GM23338 (cell line): ENCODE results near the gene TAS2R4. TPM values are rescaled to one million over a fixed set of nuclear protein-coding genes. Genes with fewer than 3 reads are reported as not detected.

Experiments
- ATAC-seq: fragments of 200-7000 bp; cut with Tn5 transposase; 3 replicates; pipeline ENCODE4 v1.9.1; 2020
- DNase-seq: peaks from one replicate; pipeline ENCODE4 v3.0.0-alpha.2; 2015; ENCODE audit warnings: low spot score
- H2AFZ ChIP-seq: fragments of 200-600 bp; sonication (generic); 2 replicates; pipeline ENCODE4 v1.8.0; 2016; ENCODE audit warnings: antibody characterized with exemption, mild to moderate bottlenecking, moderate library complexity
- H3F3A ChIP-seq: fragments of 200-600 bp; sonication (generic); replicated peaks from 2 replicates; pipeline ENCODE4 v1.8.0; 2017; ENCODE audit warnings: antibody characterized with exemption, mixed run types, low read depth
- H3K27ac ChIP-seq: fragments of 200-600 bp; sonication (generic); 2 replicates; pipeline ENCODE4 v1.6.1; 2016; ENCODE audit warnings: low read depth
- H3K27me3 ChIP-seq: fragments of 200-600 bp; sonication (generic); 2 replicates; pipeline ENCODE4 v1.8.0; 2016; ENCODE audit warnings: mild to moderate bottlenecking, mixed run types, moderate library complexity; ENCODE audit not compliant: insufficient read depth
- H3K36me3 ChIP-seq: fragments of 200-600 bp; sonication (generic); 2 replicates; pipeline ENCODE4 v1.8.0; 2016; ENCODE audit warnings: mild to moderate bottlenecking; ENCODE audit not compliant: insufficient read depth
- H3K4me1 ChIP-seq: fragments of 200-600 bp; sonication (generic); 2 replicates; pipeline ENCODE4 v1.8.0; 2016; ENCODE audit warnings: mild to moderate bottlenecking, moderate library complexity; ENCODE audit not compliant: insufficient read depth
- H3K4me2 ChIP-seq: fragments of 200-600 bp; sonication (generic); 2 replicates; pipeline ENCODE4 v1.7.1; 2017; ENCODE audit warnings: mixed run types
- H3K4me3 ChIP-seq: fragments of 200-600 bp; sonication (generic); 2 replicates; pipeline ENCODE4 v1.6.1; 2016; ENCODE audit warnings: mixed run types
- H3K79me2 ChIP-seq: fragments of 200-600 bp; sonication (generic); replicated peaks from 2 replicates; pipeline ENCODE4 v1.8.0; 2017; ENCODE audit warnings: mild to moderate bottlenecking; ENCODE audit not compliant: insufficient read depth
- H3K9me2 ChIP-seq: fragments of 200-600 bp; sonication (generic); 2 replicates; pipeline ENCODE4 v1.8.0; 2017; ENCODE audit not compliant: insufficient read depth
- H4K20me1 ChIP-seq: fragments of 200-600 bp; sonication (generic); replicated peaks from 2 replicates; pipeline ENCODE4 v1.8.0; 2017; ENCODE audit warnings: mild to moderate bottlenecking; ENCODE audit not compliant: insufficient read depth
- H3K27ac Mint-ChIP-seq: 2 replicates; pipeline ENCODE4 v1.8.0; 2020; ENCODE audit warnings: inconsistent platforms, mild to moderate bottlenecking, moderate library complexity, mixed read lengths
- H3K27me3 Mint-ChIP-seq: 3 replicates; pipeline ENCODE4 v1.8.0; 2022; ENCODE audit warnings: low read depth, mild to moderate bottlenecking, moderate library complexity, mixed read lengths, inconsistent platforms; ENCODE audit not compliant: insufficient read depth, poor library complexity
- H3K36me3 Mint-ChIP-seq: 3 replicates; pipeline ENCODE4 v1.8.0; 2021; ENCODE audit warnings: low read depth, mild to moderate bottlenecking, inconsistent platforms, moderate library complexity, mixed read lengths
- H3K4me1 Mint-ChIP-seq: 3 replicates; pipeline ENCODE4 v1.8.0; 2020; ENCODE audit warnings: mild to moderate bottlenecking, inconsistent platforms, mixed read lengths
- H3K4me3 Mint-ChIP-seq: 3 replicates; pipeline ENCODE4 v1.8.0; 2021; ENCODE audit warnings: moderate library complexity, mild to moderate bottlenecking, inconsistent platforms, mixed read lengths
- H3K9me3 Mint-ChIP-seq: 3 replicates; pipeline ENCODE4 v1.8.0; 2020; ENCODE audit warnings: moderate library complexity, mild to moderate bottlenecking, inconsistent platforms, mixed read lengths
- CREB1 ChIP-seq: fragments of 250-450 bp; sonication (Bioruptor Pico); IDR thresholded peaks from 2 replicates; pipeline ENCODE4 v1.5.0; 2020; ENCODE audit warnings: low read depth, mild to moderate bottlenecking, moderate library complexity
- EZH2phosphoT487 ChIP-seq: fragments of 200-600 bp; sonication (generic); IDR thresholded peaks from one replicate; pipeline ENCODE4 v1.8.1; 2018; ENCODE audit warnings: antibody characterized with exemption; ENCODE audit not compliant: unreplicated experiment
- polyA plus RNA-seq: library from polyadenylated mRNA; unstranded; fragments of >200 nt; fragmentation: Nextera tagmentation; extraction: Ambion mirVana; gene quantifications from 2 replicates; pipeline ENCODE4 v1.2.1, GENCODE V29; 2016
- total RNA-seq: library from RNA; depleted of rRNA; stranded (reverse); fragments of >200 nt; shearing (Covaris generic); gene quantifications from 2 replicates; pipeline ENCODE4 v1.2.3, GENCODE V29; 2014
- TF ChIP-seq, protein P1 (sequence below): IDR thresholded peaks from one replicate; pipeline ENCODE4 v1.6.1; 2018; ENCODE audit warnings: antibody characterized with exemption; ENCODE audit not compliant: unreplicated experiment
- TF ChIP-seq, protein P2 (sequence below): IDR thresholded peaks from 2 replicates; pipeline ENCODE4 v1.6.1; 2016; ENCODE audit warnings: antibody characterized with exemption

TAS2R4 gene
- total and polyA plus RNA-seq, 2 experiments from 2014 or later: 1.2 to 4.2 TPM

DNA sequence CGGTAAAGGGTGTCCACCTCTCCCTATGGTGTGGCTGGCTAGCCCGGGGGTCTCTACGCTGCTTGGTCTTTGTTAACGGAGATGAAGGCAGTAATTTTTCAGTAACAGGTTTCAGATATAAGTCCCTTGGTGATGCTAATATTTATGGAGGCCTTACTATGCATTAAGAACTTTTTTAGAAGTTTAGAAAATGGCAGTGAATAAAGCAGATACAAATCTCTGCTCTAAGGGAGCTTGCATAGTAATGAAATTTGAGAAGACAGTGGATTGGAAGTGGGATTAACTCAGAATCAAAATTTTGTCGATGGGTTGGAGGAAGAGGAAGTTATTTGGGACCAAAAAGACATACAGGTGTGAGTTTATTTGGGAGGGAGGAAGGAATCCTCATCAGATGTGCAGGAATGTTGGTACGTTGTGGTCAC lies 37.9 kb upstream of the TAS2R4 start:
- peak overlapping the region; percentile 99 for H3K27ac Mint-ChIP-seq
- H2AFZ ChIP-seq: no peak overlapping the region; the same call in 1 of the 2 replicates

DNA sequence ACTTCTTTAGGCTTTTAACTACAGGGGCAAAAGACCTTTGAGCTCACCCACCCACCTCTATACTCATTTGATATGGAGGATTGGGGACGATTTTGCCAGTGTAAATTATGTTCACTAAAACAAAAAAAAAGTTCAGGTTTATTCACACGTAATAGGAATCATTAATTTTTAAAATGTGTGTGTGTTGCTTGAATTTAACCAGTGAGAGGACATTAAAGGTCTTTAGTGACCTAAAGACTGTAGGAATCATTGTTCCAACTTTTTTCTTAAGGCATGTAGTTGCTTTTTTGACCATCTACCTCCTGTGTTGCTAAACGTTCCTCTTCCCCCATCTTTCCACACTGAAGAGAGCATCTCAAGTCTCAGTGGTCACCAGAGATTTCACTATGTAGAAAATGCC lies 37.2 kb upstream of the TAS2R4 start:
- H3K4me3 Mint-ChIP-seq: peak overlapping the region; percentile 99
- H3K79me2 ChIP-seq: peaks cover 38% of the 10 kb centered on the region
- no peaks in the 10 kb centered on the region for H3K9me3 Mint-ChIP-seq
- no peak overlapping the region for H2AFZ ChIP-seq
- H3K27ac ChIP-seq: peak overlapping the region; percentile 43
- no peaks in the 10 kb centered on the region for H3K9me2 ChIP-seq
- peaks cover 47% of the 10 kb centered on the region for H3K36me3 ChIP-seq
- H3K27me3 ChIP-seq: no peaks in the 10 kb centered on the region
- no peak for DNase-seq
- peaks cover 4% of the 10 kb centered on the region for H3K27me3 Mint-ChIP-seq
- H3K4me1 ChIP-seq: peaks cover 8% of the 10 kb centered on the region
- peak overlapping the region; percentile 60 for H3K27ac Mint-ChIP-seq
- H3K4me1 Mint-ChIP-seq: peaks cover 17% of the 10 kb centered on the region
- peak overlapping the region; percentile 81 for H3K4me2 ChIP-seq
- no peak for ATAC-seq
- H3F3A ChIP-seq: 0 out of 2 replicates have a peak, but pooled peaks cover 3% of the 10 kb centered on the region
- peaks cover 16% of the 10 kb centered on the region for H4K20me1 ChIP-seq
- peak overlapping the region; percentile 63 for H3K4me3 ChIP-seq
- peaks cover 51% of the 10 kb centered on the region for H3K36me3 Mint-ChIP-seq
- TF ChIP-seq CREB1 (CRISPR knock-in tag) (no peak), EZH2phosphoT487 (no peak)
- TF ChIP-seq, protein P1, sequence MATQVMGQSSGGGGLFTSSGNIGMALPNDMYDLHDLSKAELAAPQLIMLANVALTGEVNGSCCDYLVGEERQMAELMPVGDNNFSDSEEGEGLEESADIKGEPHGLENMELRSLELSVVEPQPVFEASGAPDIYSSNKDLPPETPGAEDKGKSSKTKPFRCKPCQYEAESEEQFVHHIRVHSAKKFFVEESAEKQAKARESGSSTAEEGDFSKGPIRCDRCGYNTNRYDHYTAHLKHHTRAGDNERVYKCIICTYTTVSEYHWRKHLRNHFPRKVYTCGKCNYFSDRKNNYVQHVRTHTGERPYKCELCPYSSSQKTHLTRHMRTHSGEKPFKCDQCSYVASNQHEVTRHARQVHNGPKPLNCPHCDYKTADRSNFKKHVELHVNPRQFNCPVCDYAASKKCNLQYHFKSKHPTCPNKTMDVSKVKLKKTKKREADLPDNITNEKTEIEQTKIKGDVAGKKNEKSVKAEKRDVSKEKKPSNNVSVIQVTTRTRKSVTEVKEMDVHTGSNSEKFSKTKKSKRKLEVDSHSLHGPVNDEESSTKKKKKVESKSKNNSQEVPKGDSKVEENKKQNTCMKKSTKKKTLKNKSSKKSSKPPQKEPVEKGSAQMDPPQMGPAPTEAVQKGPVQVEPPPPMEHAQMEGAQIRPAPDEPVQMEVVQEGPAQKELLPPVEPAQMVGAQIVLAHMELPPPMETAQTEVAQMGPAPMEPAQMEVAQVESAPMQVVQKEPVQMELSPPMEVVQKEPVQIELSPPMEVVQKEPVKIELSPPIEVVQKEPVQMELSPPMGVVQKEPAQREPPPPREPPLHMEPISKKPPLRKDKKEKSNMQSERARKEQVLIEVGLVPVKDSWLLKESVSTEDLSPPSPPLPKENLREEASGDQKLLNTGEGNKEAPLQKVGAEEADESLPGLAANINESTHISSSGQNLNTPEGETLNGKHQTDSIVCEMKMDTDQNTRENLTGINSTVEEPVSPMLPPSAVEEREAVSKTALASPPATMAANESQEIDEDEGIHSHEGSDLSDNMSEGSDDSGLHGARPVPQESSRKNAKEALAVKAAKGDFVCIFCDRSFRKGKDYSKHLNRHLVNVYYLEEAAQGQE: no peak

More for the DNA sequence above, 37.9 kb upstream of the TAS2R4 start:
- H3F3A ChIP-seq: 0 out of 2 replicates have a peak, but pooled peaks cover 3% of the 10 kb centered on the region
- Mint-ChIP-seq H3K4me3 (peak overlapping the region; percentile 99), H3K9me3 (no peaks in the 10 kb centered on the region), H3K27me3 (peaks cover 4% of the 10 kb centered on the region), H3K36me3 (peaks cover 45% of the 10 kb centered on the region), H3K4me1 (peaks cover 17% of the 10 kb centered on the region)
- ATAC-seq (peak; percentile 82), DNase-seq (no peak)
- H3K27ac ChIP-seq: peak overlapping the region; percentile 43
- no peaks in the 10 kb centered on the region for H3K27me3 ChIP-seq
- peaks cover 40% of the 10 kb centered on the region for H3K36me3 ChIP-seq
- H3K4me3 ChIP-seq: peak overlapping the region; percentile 63
- no peaks in the 10 kb centered on the region for H3K9me2 ChIP-seq
- H3K4me2 ChIP-seq: peak overlapping the region; percentile 81
- TF ChIP-seq, protein P1: no peak
- TF ChIP-seq, protein P2, sequence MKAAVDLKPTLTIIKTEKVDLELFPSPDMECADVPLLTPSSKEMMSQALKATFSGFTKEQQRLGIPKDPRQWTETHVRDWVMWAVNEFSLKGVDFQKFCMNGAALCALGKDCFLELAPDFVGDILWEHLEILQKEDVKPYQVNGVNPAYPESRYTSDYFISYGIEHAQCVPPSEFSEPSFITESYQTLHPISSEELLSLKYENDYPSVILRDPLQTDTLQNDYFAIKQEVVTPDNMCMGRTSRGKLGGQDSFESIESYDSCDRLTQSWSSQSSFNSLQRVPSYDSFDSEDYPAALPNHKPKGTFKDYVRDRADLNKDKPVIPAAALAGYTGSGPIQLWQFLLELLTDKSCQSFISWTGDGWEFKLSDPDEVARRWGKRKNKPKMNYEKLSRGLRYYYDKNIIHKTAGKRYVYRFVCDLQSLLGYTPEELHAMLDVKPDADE: no peak
- H4K20me1 ChIP-seq: peaks cover 14% of the 10 kb centered on the region
- peaks cover 8% of the 10 kb centered on the region for H3K4me1 ChIP-seq
- H3K79me2 ChIP-seq: peaks cover 38% of the 10 kb centered on the region
